Activated B cell treated with CpG ODN at 0.5 μM for 24 hours (primary cell): ENCODE data around the gene HCCS. TPM values are rescaled to one million over a fixed set of nuclear protein-coding genes. Genes with fewer than 3 reads are reported as not detected.

Experiments
- ATAC-seq: fragments of 200-7000 bp; cut with Tn5 transposase; one replicate; pipeline ENCODE4 v1.10.0; 2021; ENCODE audit warnings: low read depth, mild to moderate bottlenecking, moderate library complexity
- CTCF ChIA-PET: fragments of 350-600 bp; sonication (Branson Sonifier 250); formaldehyde crosslinking; loops from one replicate; lab custom pipeline; 2021; ENCODE audit warnings: antibody characterized with exemption; lab: Charles Lee
- POLR2A ChIA-PET: fragments of 350-600 bp; sonication (Branson Sonifier 250); formaldehyde crosslinking; loops from one replicate; lab custom pipeline; 2021; ENCODE audit warnings: antibody characterized with exemption; lab: Charles Lee
- DNase-seq: peaks from one replicate; pipeline ENCODE4 v3.0.0; 2022
- H3K27ac Mint-ChIP-seq: one replicate; pipeline ENCODE4 v1.8.0; 2020; ENCODE audit warnings: mixed read lengths
- H3K27me3 Mint-ChIP-seq: one replicate; pipeline ENCODE4 v1.8.0; 2021; ENCODE audit warnings: mixed read lengths
- H3K36me3 Mint-ChIP-seq: one replicate; pipeline ENCODE4 v1.8.0; 2021; ENCODE audit warnings: low read depth, mixed read lengths
- H3K4me1 Mint-ChIP-seq: one replicate; pipeline ENCODE4 v1.8.0; 2021; ENCODE audit warnings: mixed read lengths
- H3K4me3 Mint-ChIP-seq: one replicate; pipeline ENCODE4 v1.8.0; 2020; ENCODE audit warnings: mild to moderate bottlenecking, mixed read lengths
- H3K9me3 Mint-ChIP-seq: one replicate; pipeline ENCODE4 v1.8.0; 2020; ENCODE audit warnings: mixed read lengths
- intact Hi-C: fragments of 100-400 bp; cut with micrococcal nuclease; formaldehyde crosslinking; loops from one replicate; pipeline ENCODE4 v1.15.1; 2024
- total RNA-seq: library from RNA; stranded (reverse); gene quantifications from 2 replicates; pipeline ENCODE4 v1.2.3, GENCODE V29; 2022
- TF ChIP-seq, protein P1 (sequence below): fragments of 200-600 bp; IDR thresholded peaks from one replicate; pipeline ENCODE4 v1.8.0; 2022; ENCODE audit warnings: antibody characterized with exemption, mild to moderate bottlenecking

The HCCS gene
- total RNA-seq, 1 donor from 2014 or later: 26.6 TPM

DNA sequence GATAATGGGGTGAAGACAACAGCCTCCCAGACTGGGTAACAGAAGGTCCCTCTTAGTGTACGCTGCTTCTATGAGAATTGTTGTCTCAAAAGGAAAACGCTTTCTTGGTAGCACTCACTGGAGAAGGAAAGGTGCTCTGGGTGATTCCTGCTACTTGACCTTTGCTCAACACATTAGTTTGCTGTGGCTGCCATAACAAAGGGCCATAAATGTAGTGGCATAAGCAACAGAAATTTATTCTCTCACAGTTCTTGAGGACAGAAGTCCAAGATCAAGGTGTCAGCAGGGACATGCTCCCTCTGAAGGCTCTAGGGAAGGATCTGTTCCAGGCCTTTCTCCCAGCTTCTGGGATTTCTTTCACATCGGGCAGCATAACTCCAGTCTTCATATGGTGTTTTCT lies 19.0 kb downstream of the HCCS start:
- H3K4me3 Mint-ChIP-seq: no peak overlapping the region
- TF ChIP-seq, protein P1, sequence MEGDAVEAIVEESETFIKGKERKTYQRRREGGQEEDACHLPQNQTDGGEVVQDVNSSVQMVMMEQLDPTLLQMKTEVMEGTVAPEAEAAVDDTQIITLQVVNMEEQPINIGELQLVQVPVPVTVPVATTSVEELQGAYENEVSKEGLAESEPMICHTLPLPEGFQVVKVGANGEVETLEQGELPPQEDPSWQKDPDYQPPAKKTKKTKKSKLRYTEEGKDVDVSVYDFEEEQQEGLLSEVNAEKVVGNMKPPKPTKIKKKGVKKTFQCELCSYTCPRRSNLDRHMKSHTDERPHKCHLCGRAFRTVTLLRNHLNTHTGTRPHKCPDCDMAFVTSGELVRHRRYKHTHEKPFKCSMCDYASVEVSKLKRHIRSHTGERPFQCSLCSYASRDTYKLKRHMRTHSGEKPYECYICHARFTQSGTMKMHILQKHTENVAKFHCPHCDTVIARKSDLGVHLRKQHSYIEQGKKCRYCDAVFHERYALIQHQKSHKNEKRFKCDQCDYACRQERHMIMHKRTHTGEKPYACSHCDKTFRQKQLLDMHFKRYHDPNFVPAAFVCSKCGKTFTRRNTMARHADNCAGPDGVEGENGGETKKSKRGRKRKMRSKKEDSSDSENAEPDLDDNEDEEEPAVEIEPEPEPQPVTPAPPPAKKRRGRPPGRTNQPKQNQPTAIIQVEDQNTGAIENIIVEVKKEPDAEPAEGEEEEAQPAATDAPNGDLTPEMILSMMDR: no peak
- ATAC-seq (no peak), DNase-seq (no peak)
- intact Hi-C loops: no loop called here
- CTCF ChIA-PET: no interaction called here
- no peaks in the 10 kb centered on the region for H3K36me3 Mint-ChIP-seq
- no peaks in the 10 kb centered on the region for H3K9me3 Mint-ChIP-seq
- H3K27ac Mint-ChIP-seq: no peak overlapping the region
- no peaks in the 10 kb centered on the region for H3K27me3 Mint-ChIP-seq
- POLR2A ChIA-PET: no interaction called here
- H3K4me1 Mint-ChIP-seq: peaks cover 4% of the 10 kb centered on the region

GRCh38 chrX:11131146-11131545 lies 20.0 kb downstream of the HCCS start:
- POLR2A ChIA-PET: no interaction called here
- ATAC-seq (no peak), DNase-seq (no peak)
- TF ChIP-seq, protein P1: no peak
- CTCF ChIA-PET: no interaction called here
- H3K36me3 Mint-ChIP-seq: no peaks in the 10 kb centered on the region
- no peak overlapping the region for H3K27ac Mint-ChIP-seq
- no peaks in the 10 kb centered on the region for H3K9me3 Mint-ChIP-seq
- H3K27me3 Mint-ChIP-seq: no peaks in the 10 kb centered on the region
- peaks cover 4% of the 10 kb centered on the region for H3K4me1 Mint-ChIP-seq
- no peak overlapping the region for H3K4me3 Mint-ChIP-seq
- intact Hi-C loops: no loop called here

GRCh38 chrX:11135564-11136185 lies 24.5 kb downstream of the HCCS start:
- Mint-ChIP-seq H3K36me3 (no peaks in the 10 kb centered on the region), H3K27ac (no peak overlapping the region), H3K4me3 (no peak overlapping the region), H3K9me3 (no peaks in the 10 kb centered on the region), H3K27me3 (no peaks in the 10 kb centered on the region), H3K4me1 (no peaks in the 10 kb centered on the region)
- TF ChIP-seq, protein P1: no peak
- intact Hi-C loops: loop anchor here (2.0 kb wide), 3 partner anchors 25 to 537 kb away; partner anchors contain the start of gene HCCS
- ChIA-PET POLR2A (no interaction called here), CTCF (interaction anchor here (0.7 to 1.0 kb wide), 2 partner anchors 13 to 538 kb away, joined by 3 read pairs; no protein-coding TSS in a partner anchor)
- DNase-seq: no peak
- no peak for ATAC-seq

DNA sequence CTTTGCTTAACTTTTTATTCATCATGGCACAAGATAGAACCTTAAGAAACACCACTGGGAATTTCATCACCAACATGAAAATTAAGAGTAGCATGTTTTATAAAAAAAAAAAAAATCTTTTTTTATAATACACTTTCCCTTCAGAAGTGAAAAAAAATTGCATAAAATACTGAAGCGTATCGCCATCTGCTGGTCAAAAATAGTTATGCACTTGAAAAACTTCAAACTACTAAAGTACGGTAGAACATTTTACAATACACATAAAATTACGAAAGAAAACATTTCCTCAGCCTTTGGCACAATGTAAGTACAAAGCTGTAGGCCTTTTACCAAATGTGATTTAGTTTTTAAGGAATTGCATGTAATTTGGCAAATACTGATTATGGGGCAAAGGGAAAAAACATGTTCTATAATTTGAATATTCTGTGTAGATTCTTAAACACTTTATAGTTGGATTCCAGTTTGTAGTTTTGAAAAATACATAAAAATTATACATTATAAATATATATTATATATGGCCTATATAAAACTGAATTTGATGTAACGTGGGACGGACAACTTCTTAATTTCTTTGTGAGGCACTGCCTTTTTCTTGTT lies 26.5 kb downstream of the HCCS start:
- ChIA-PET CTCF (interaction anchor here (0.6 to 3.3 kb wide), 2 partner anchors 70 to 948 kb away, joined by 4 to 19 read pairs; no protein-coding TSS in a partner anchor), POLR2A (no interaction called here)
- Mint-ChIP-seq H3K27me3 (no peaks in the 10 kb centered on the region), H3K4me3 (no peak overlapping the region), H3K4me1 (no peaks in the 10 kb centered on the region), H3K36me3 (no peaks in the 10 kb centered on the region), H3K27ac (no peak overlapping the region), H3K9me3 (no peaks in the 10 kb centered on the region)
- intact Hi-C loops: loop anchor here (1.0 to 2.0 kb wide), 4 partner anchors 27 to 948 kb away; partner anchors contain the start of gene HCCS
- no peak for ATAC-seq
- no peak for DNase-seq
- TF ChIP-seq, protein P1: no peak

GRCh38 chrX:11138498-11139390 lies 27.6 kb downstream of the HCCS start:
- Mint-ChIP-seq H3K4me1 (no peaks in the 10 kb centered on the region), H3K9me3 (no peaks in the 10 kb centered on the region), H3K27ac (no peak overlapping the region), H3K27me3 (no peaks in the 10 kb centered on the region), H3K4me3 (no peak overlapping the region), H3K36me3 (no peaks in the 10 kb centered on the region)
- no peak for ATAC-seq
- CTCF ChIA-PET: interaction anchor here (3.3 kb wide), 1 partner anchor 949 kb away, joined by 19 read pairs; no protein-coding TSS in a partner anchor
- DNase-seq: no peak
- TF ChIP-seq, protein P1: no peak
- POLR2A ChIA-PET: no interaction called here
- intact Hi-C loops: no loop called here
